NT2/D1 (cell line): ENCODE data around the gene RHOH.

Experiments used
- DNase-seq: peaks from one replicate; pipeline ENCODE4 v3.0.0-alpha.2; 2011; ENCODE audit warnings: low read depth, low spot score
- H3K27me3 ChIP-seq: 2 replicates; pipeline ENCODE4 v1.6.0; 2011; ENCODE audit warnings: mild to moderate bottlenecking; ENCODE audit not compliant: insufficient read length, insufficient read depth
- H3K36me3 ChIP-seq: 2 replicates; pipeline ENCODE4 v1.6.1; 2011; ENCODE audit warnings: mild to moderate bottlenecking, low read length, mixed read lengths; ENCODE audit not compliant: insufficient read depth, insufficient read length
- H3K4me1 ChIP-seq: 2 replicates; pipeline ENCODE4 v1.5.1; 2011; ENCODE audit not compliant: insufficient read depth, insufficient read length
- H3K4me3 ChIP-seq: 2 replicates; pipeline ENCODE4 v1.5.1; 2011; ENCODE audit warnings: low read depth; ENCODE audit not compliant: insufficient read length
- H3K9ac ChIP-seq: 2 replicates; pipeline ENCODE4 v1.6.0; 2011; ENCODE audit warnings: low read depth; ENCODE audit not compliant: insufficient read length
- H3K9me3 ChIP-seq: 2 replicates; pipeline ENCODE4 v1.5.1; 2011; ENCODE audit warnings: mild to moderate bottlenecking, low read length; ENCODE audit not compliant: insufficient read depth
- SUZ12 ChIP-seq: IDR thresholded peaks from 2 replicates; pipeline ENCODE4 v1.6.1; 2011; ENCODE audit not compliant: insufficient read length, insufficient read depth; ENCODE audit errors: extremely low read depth
- YY1 ChIP-seq: IDR thresholded peaks from 2 replicates; pipeline ENCODE4 v1.6.1; 2011; ENCODE audit not compliant: insufficient read length, insufficient read depth
- ZNF274 ChIP-seq: IDR thresholded peaks from 2 replicates; pipeline ENCODE4 v1.6.1; 2011; ENCODE audit warnings: mild to moderate bottlenecking, low read depth, low read length

The RHOH gene

DNA sequence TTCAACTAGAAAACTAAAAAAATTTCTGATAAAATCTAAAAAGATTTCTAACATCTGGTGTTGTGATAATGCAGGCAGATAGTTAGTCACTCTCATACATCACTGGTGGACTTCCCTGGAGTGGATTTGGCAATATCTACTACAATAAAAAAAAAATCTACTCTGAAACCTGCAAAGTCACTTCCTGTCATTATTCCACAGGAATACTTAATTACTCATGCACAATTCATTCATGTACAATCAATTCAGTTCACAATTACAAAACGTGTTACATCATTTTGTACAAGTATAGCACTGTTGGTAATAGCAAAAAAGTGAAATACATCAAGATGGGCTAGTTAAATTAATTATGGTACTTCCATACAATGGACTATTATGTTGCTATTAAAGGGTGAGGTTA, 16.5 kb upstream of the RHOH start:
- no peaks in the 10 kb centered on the region for H3K27me3 ChIP-seq
- no peak overlapping the region for H3K9ac ChIP-seq
- TF ChIP-seq SUZ12: no peak
- no peak for TF ChIP-seq ZNF274
- no peak for TF ChIP-seq YY1
- H3K4me3 ChIP-seq: no peak overlapping the region
- DNase-seq: no peak
- H3K36me3 ChIP-seq: no peaks in the 10 kb centered on the region
- no peaks in the 10 kb centered on the region for H3K9me3 ChIP-seq
- no peaks in the 10 kb centered on the region for H3K4me1 ChIP-seq

DNA sequence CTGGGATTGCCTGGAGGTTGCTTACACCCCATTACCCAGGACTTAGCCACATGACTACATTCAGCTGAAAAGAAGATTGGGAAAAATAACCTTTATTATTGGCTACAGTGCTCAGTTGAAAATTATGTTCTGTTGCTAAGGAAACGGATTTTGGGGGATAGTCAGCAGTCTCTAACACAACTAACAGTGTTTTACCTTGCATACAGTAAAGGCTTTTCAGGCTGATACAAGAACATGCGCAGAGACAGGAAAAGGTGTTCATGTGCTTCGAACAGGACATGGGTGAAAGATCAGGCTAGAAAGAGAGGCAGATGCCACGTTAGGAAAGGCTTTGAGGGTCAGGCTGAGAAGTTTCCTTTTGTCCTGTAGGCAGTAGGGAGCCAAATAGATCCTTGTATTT, 14.8 kb upstream of the RHOH start:
- no peak for DNase-seq
- no peak overlapping the region for H3K4me3 ChIP-seq
- no peaks in the 10 kb centered on the region for H3K9me3 ChIP-seq
- H3K4me1 ChIP-seq: no peaks in the 10 kb centered on the region
- no peaks in the 10 kb centered on the region for H3K36me3 ChIP-seq
- H3K27me3 ChIP-seq: no peaks in the 10 kb centered on the region
- H3K9ac ChIP-seq: no peak overlapping the region
- TF ChIP-seq ZNF274 (no peak), YY1 (no peak), SUZ12 (no peak)

DNA sequence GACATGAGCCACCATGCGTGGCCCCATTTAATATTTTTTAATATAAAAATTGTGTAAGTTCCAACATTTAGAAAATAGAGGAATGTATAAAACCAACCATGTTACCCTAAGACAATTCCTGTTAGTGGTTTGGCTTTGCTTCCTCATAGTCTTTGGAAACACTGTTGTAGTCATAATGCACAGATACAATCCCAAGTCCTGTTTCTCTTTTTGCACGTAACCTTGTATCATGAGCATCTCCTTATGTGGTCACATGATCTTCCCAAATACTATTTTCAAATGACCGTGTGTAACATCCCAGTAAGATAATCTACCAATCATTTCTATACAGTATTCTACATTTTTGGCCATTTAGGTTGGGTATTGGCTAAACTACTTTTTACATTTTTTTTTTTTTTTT, 13.9 kb upstream of the RHOH start:
- Histone ChIP-seq H3K9ac (no peak overlapping the region), H3K4me1 (no peaks in the 10 kb centered on the region), H3K4me3 (no peak overlapping the region), H3K36me3 (no peaks in the 10 kb centered on the region), H3K27me3 (no peaks in the 10 kb centered on the region), H3K9me3 (no peaks in the 10 kb centered on the region)
- TF ChIP-seq SUZ12 (no peak), ZNF274 (no peak), YY1 (no peak)
- no peak for DNase-seq

DNA sequence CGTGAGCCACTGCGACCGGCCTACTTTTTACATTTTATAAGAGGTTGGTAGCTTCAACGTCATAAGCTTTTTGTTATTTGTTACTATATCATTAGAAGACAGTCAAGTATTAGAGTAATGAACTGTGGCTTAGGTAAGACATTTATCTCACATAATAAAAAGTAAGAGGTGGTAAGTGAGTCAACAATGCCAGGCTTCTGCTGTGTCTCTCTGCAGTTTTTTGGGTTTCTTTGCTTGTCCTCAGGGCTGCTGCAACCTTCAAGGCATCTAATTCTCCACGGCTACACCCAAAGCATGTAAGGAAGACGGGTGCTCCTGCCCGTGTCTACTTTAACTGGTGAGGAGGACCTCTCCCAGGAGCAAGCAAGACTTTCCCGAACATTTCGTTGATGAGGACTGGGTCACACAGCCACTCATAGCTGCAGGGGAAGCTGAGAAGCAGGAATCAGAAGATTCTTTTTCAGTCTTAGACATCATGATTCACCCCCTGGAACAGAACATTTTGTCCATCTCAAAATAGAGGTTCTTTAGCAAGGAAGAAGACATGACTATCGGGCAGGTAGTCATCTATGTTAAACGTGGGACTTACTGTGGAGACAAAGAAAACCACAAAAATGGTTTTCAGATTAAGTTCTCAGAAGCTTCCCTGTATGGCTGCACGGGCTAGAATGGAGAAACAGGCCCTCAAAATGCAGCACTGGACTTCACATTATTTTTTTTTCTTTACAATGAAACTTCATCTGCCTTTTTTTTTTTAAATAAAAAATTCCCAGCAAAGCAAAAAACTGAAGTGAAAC, 13.0 kb upstream of the RHOH start:
- Histone ChIP-seq H3K4me3 (no peak overlapping the region), H3K9me3 (no peaks in the 10 kb centered on the region), H3K27me3 (no peaks in the 10 kb centered on the region), H3K4me1 (no peaks in the 10 kb centered on the region), H3K9ac (no peak overlapping the region), H3K36me3 (no peaks in the 10 kb centered on the region)
- no peak for DNase-seq
- no peak for TF ChIP-seq ZNF274
- TF ChIP-seq YY1: no peak
- TF ChIP-seq SUZ12: no peak

DNA sequence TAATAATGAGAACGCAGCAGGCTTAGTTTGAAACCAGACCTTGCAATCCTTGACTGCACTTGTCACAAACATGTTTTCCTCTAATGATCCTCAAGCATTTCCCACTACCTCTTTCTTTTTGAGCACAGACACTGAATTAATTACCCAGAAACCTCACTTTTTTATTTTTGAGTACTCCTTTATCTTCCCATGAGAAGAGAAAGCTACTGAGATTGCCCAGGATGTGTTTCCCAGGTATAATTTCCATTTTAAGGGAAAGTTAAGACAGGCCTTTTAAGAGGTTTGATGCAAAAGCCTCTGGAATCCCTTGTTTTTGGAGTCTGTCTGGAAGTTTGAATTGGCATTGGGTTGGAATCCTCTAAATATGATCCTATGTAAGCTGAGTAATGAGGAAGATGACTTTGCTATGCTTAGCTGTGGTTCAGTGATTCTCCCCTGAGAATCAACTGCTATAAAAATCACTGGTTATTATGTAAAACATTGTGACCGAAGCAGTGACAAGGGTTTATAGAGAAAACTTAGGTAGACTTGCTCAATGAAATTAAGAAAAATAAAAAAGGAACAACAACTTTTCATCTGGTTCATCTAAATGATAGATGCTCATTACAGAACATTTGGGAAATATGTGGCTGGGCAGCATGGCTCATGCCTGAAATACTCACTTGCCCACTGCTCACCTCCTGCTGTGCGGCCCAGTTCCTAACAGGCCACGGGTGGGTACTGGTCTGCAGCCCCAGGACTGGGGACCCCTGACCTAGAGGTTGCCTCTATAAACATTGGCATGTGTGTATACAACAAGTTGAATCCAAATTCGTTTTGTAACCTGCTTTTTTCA, 10.8 kb upstream of the RHOH start:
- no peak overlapping the region for H3K4me3 ChIP-seq
- TF ChIP-seq ZNF274: no peak
- no peak for TF ChIP-seq YY1
- TF ChIP-seq SUZ12: no peak
- H3K27me3 ChIP-seq: no peaks in the 10 kb centered on the region
- H3K36me3 ChIP-seq: no peaks in the 10 kb centered on the region
- H3K9me3 ChIP-seq: no peaks in the 10 kb centered on the region
- no peak for DNase-seq
- H3K4me1 ChIP-seq: peaks cover 2% of the 10 kb centered on the region
- H3K9ac ChIP-seq: no peak overlapping the region

DNA sequence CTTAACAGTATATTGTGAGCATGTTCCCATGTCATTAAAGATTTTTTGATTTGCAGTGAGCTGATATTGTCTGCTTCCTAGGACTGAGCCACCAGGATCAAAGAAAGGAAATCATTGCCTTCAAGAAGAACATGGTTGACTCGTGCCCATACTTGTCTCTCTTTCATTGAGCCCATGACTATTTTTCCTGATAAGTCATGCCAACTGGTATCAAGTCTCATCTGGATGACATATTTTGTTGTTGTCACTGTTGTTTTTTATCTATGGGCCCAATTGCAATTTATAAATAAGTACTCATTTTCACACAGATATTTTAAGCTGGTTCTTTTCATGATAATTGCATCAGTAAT, 10.2 kb upstream of the RHOH start:
- no peaks in the 10 kb centered on the region for H3K36me3 ChIP-seq
- H3K4me1 ChIP-seq: peaks cover 2% of the 10 kb centered on the region
- no peak overlapping the region for H3K9ac ChIP-seq
- no peak overlapping the region for H3K4me3 ChIP-seq
- no peaks in the 10 kb centered on the region for H3K27me3 ChIP-seq
- no peak for TF ChIP-seq ZNF274
- TF ChIP-seq YY1: no peak
- no peak for TF ChIP-seq SUZ12
- H3K9me3 ChIP-seq: no peaks in the 10 kb centered on the region
- no peak for DNase-seq

DNA sequence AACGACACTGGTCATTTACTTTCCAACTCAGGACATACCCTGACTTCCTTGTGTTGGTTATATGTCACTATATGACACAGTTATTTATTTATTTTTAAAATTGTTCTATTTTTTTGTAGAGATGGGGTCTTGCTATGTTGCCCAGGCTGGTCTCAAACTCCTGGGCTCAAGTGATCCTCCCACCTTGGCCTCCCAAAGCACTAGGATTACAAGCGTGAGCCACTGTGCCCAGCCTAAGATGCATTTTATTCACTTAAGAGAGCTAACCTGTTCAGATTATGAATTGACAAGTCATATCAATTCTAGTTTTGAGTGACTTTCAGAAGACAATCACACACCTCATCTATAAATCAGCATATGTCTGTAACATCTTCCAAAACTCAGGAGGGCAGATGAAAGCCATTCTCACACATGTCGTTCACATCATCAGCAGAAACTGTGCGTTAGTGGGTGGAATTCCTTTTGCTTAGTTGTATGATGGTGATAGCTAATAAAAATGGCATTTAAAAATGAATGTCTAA, 9.4 kb upstream of the RHOH start:
- Histone ChIP-seq H3K4me3 (no peak overlapping the region), H3K9me3 (no peaks in the 10 kb centered on the region), H3K9ac (no peak overlapping the region), H3K36me3 (no peaks in the 10 kb centered on the region), H3K4me1 (peaks cover 2% of the 10 kb centered on the region), H3K27me3 (no peaks in the 10 kb centered on the region)
- no peak for DNase-seq
- no peak for TF ChIP-seq SUZ12
- no peak for TF ChIP-seq YY1
- TF ChIP-seq ZNF274: no peak
